Measurements from ENCODE around the gene CUEDC1.

DNA sequence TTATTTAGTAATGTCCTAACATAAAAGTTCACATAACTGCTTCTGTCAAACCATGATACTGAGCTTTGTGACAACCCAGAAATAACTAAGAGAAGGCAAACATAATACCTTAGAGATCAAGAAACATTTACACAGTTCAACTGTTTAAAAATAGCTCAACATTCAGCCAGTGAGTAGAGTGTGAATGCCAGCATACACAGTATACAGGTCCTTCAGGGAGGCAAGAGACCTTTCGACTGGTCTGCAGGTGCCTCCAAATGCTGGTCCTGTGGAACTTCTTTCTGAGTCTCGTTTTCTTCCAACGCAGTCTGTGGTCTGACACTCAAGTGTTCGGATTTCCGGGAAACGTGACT is 115.7 kb downstream of the CUEDC1 start:
- TF ChIP-seq, protein P1, sequence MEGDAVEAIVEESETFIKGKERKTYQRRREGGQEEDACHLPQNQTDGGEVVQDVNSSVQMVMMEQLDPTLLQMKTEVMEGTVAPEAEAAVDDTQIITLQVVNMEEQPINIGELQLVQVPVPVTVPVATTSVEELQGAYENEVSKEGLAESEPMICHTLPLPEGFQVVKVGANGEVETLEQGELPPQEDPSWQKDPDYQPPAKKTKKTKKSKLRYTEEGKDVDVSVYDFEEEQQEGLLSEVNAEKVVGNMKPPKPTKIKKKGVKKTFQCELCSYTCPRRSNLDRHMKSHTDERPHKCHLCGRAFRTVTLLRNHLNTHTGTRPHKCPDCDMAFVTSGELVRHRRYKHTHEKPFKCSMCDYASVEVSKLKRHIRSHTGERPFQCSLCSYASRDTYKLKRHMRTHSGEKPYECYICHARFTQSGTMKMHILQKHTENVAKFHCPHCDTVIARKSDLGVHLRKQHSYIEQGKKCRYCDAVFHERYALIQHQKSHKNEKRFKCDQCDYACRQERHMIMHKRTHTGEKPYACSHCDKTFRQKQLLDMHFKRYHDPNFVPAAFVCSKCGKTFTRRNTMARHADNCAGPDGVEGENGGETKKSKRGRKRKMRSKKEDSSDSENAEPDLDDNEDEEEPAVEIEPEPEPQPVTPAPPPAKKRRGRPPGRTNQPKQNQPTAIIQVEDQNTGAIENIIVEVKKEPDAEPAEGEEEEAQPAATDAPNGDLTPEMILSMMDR (IDR thresholded peaks at IDR 0.05): no peak
- TF ChIP-seq POLR2A (IDR thresholded peaks at IDR 0.05): no peak

Measured in lower leg skin (tissue), 3 donors.